ENCODE data around the gene GAST.
A peak's percentile ranks its signal among the peaks of the same experiment; 100 is the strongest.
"Not testable (repeated sequence)": the region's sequence is repeated elsewhere in the genome, so short reads cannot be mapped to it uniquely, and the experiment has no call there.

Gene GAST

DNA sequence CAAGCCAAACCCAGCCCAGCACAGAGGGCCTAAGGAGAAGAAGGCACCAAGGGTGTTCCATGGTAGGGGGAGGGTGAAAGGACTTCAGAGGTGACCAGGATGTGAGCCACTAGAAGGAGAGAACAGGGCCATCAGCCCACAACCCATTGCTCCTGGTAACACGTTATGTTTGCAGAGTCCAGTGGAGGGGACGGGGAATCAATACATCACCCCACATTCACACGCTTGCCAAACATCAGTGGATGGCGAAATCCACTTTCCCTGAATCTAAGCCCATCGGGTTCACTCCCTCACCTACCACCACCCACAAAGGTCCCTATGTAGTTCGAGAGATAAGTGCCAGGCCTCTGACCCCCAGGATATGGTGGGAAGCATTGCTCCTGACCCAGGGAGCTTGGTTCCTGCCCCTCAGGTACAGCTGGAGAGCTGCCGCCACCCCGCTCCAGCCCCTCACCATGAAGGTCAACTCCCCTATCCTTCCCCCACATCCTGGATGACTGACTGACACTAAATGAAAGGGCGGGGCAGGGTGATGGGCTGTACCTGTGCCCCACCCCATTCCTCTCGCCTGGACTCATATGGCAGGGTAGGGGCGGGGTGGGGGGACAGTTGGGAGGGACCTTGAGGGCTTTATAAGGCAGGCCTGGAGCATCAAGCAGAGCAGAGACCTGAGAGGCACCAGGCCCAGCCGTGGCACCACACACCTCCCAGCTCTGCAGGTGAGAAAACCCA lies at the start of gene GAST:
Gene GAST, plus strand, starts transcription at position 663 of the 732 bp plus-strand sequence. CDS start 3,106 bp downstream, outside the sequence.
- no peak for DNase-seq

DNA sequence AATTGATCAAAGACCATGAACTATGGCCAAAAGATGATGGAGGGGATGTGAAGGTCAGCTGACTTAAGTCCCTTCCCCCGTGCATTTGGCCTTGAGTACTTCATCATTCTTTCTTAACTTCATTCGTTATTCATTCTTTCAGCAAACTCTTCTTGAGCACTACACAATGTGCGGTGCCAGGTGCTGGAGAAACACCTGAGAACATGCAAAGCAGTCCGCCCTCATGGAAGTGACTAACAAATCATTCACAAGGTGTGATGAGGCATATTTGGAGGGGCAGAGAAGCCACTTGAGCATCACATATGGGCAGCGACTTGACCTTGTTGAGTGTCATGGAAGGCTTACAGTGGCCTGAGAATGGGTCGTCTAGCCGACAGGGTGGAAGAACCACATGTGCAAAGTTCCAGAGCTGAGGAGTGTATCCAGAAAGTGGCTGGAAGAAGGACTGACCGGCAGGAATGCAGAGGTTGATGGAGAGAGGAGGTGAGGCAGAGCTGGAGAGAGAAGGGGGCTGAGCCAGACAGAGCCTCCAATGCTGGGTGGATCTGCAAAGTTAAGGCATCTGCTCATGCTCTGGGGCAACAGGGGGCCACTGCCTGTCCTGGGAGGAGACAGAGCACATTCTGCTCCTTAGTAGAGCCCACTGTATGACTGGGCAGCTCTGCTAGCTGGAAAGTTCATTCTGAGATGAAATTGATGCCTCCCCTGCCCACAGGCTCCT lies 48.5 kb upstream of the GAST start:
- no peak for DNase-seq

DNA sequence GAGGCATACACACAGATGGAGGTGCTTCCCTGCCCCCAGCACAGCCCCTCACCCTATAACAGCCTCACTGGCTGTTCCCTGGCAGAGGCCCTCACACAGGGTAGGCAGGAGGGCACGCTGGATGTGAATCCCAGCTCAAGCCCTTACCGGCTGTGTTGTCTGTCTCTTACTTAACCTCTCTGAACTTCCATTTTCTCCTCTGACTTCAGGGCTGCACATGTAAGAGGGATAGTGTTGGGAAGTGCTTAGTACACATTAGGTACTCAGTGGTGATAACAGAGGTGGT lies 48.0 kb upstream of the GAST start:
- no peak for DNase-seq

DNA sequence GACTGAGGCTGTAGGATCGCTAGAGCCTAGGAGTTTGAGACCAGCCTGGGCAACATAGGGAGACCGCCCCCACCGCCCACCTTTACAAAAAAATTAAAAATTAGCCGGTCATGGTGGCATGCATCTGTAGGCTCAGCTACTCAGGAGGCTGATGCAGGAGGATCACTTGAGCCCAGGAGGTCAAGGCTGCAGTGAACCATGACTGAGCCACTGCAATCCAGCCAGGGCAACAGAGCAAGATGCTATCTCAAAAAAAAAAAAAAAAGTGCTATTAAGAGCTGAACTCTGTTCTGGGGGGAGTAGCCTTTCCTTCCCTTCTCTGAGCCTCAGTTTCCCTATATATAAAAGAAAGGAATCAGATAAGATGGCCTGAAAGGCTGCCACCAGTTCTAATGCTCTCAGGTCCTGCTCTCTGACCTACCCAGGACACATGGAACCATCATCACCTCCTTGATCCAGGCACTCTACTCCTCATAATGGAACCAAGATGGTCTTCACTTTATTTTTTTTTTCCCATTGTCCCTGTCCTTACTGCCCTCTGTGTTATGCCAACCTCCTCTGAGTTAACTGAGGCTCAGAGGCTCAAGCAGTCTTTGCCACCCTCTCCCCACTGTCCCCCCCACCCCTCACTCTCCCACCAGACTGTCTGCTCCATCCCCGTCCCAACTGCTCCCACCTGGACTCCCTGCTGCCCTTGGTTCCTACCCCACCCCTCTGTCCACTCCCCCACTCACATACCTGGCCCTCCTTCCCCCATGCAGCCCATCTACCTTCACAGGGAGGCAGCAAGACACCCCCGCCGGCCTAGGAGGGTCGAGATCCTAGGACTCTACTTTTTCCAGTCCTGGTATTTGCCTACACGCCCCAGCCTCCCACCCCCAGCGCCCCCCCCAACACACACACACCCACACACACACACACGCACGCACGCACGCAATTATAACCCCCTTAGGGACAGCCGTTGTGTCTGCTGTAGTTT lies 47.3 kb upstream of the GAST start:
- no peak for DNase-seq

DNA sequence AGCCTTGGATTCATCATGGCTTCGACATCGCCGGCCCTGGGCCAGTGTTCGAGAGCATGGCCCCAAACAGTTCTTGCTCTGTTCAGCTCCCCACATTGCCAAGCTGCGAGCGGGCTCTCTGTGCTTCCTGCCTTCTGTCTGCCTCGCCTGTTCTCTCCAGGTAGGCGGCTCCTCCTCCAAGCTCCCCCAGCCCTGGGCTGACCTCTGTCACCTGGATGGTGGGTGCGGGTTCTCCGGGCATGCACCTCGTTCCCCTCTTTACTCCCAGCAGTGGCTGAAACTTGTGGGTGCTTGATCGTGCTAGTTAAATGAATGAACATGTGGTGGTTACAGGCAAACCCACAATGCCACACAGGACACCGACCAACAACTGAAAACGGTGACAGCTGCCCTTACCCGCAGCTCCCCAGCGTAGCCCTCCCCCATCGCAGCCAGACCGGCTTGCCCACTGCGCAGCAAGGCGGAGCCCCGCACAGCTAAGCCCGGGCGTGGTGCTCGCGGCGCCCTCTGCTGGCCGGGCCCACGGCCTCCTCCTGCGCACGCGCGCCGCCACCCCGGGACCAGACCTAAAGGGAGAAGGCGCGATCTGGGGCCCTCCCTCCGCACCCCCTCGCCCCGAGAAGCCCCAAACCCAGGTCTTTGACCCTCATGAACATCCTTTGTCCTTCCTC lies 46.4 kb upstream of the GAST start:
- DNase-seq, result peak in 13 of 14 donors; percentile 53 to 91 (median 70)

GRCh38 chr17:41666237-41666641 lies 45.9 kb upstream of the GAST start:
- peak in 1 of 14 donors; percentile 40 for DNase-seq

DNA sequence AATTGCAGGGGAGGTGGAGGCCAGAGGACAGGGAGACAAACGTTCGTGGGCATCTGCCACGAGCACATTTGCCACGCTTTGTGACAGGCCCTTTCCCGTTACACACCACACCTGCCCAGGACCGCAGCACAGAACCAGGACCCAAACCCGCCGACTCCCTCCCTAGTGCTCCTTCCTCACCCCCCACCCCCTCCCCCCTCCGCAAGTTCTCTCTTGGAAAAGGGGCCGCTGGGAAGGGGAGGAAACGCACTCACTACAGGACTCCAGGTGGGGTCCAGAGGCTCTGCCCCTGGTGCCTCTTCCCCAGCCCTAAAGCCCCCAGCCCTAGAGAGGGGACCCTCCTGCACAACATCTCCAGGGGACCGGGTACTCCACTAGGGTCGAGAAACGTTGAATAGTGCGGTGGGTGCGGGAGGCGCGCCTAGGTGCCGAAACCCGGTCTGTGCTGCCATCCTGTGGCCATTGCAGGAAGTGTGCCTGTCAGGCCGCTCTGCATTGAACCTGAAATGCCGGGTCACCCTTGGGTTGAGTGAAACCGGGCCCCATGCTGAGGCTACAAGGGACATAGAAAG lies 45.3 kb upstream of the GAST start:
- DNase-seq, result peak in 13 of 14 donors; percentile 38 to 83 (median 63)

- no peak for DNase-seq
Measured at GRCh38 chr17:41667280-41668041, 44.7 kb upstream of the GAST start.

- DNase-seq, result no peak
Measured at GRCh38 chr17:41672153-41672552, 40.0 kb upstream of the GAST start.

- not testable (repeated sequence) for DNase-seq
Measured at GRCh38 chr17:41675157-41676057, 36.7 kb upstream of the GAST start.

- no peak for DNase-seq
Measured at GRCh38 chr17:41676058-41676419, 36.1 kb upstream of the GAST start.

- no peak for DNase-seq
Measured at GRCh38 chr17:41678411-41678906, 33.7 kb upstream of the GAST start.

DNA sequence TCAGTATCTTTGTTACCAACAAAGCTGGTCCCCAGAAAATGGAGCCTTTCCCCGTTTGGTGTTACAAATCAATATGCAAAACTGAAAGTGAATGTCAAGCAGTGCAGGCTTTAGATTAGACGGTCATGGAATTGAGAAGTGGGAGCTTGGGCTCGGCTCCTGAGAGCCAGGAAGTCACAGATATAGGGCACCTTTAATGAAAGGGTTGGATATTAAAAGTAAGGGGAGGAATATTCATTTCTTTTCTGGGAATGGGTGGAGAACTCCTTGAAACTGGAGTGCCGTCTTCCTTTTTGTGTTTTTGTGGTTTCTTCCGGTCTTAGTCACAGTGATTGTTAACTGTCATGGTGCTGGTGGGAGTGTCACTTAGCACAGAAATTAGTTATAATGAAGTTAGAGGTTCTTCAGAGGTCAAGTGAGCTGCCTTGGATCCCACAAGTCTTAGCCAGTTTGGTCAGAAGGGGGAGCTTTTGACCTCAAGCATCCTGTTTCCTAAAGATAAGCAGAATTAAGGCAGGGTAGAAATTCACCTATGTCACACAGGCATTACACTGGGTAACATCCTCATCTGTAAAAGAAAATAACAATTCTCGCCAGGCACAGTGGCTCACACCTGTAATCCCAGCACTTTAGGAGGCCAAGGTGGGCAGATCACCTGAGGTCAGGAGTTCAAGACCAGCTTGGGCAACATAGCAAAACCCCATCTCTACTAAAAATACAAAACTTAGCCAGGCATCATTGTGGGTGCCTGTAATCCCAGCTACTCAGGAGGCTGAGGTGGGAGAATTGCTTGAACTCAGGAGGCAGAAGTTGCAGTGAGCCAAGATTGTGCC lies 33.0 kb upstream of the GAST start:
- DNase-seq, result no peak

GRCh38 chr17:41679740-41680425 lies 32.2 kb upstream of the GAST start:
- no peak for DNase-seq

GRCh38 chr17:41680426-41681040 lies 31.6 kb upstream of the GAST start:
- peak in 2 of 14 donors; percentile 27 to 92 for DNase-seq

GRCh38 chr17:41681776-41682175 lies 30.4 kb upstream of the GAST start:
- no peak for DNase-seq

DNA sequence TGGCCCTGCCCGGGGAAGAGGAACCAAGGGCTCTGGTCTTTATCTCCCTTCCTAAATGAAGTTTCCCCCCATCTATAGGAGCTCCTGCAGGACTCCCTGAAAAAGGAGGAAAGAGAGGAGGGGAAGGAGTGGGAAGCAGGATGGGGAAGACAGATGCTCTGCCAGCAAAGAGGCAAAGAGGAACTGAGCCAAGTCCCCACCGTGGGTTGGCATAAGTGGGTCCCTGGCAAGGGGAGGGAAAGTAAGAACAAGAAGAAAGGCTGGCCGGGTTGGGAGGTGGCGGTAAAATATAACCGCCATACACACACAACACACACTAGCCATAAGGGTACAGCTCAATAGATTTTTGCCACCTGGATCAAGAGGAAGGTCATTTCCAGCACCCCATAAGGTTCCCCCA lies 29.5 kb upstream of the GAST start:
- no peak for DNase-seq

DNA sequence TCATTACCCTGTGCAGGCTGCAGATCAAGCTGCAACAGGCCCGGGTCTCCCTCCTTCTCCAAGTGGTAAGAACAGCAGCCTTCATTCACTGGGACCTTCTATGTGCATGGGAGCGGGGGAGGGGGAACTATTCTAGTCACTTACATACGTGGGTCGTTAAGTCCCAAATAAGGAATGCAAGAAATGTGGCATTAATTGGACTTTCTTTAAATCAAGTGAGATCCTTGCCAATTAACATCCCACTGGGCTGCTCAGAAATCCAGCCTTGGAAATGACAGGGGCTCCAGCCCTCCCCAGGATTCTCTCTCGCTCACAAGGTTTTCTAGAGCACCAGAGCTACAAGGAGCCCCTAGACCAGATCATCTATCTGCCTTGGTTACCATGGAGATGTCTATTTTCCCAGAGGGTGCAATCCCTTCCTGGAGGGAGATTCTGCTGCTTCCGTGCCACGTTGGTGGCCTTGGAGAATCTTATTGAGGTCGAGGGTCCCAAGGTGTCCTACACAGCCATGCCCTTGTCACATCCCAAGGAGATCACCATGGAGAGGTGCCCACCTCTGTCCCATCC lies 28.6 kb upstream of the GAST start:
- DNase-seq, result no peak

Data from C1 segment of cervical spinal cord (tissue), 14 donors.